HG02852 (cell line): Measurements from ENCODE around the gene SLPI.

Source experiments
- ATAC-seq: cut with Tn5 transposase; IDR thresholded peaks from one replicate; pipeline ENCODE4 v1.9.1; 2021; ENCODE audit warnings: mild to moderate bottlenecking, moderate library complexity; ENCODE audit not compliant: unreplicated experiment

SLPI gene

GRCh38 chr20:45279992-45280391 lies 25.6 kb upstream of the SLPI start:
- ATAC-seq: no peak

- no peak for ATAC-seq
Measured at GRCh38 chr20:45275338-45275737, 21.0 kb upstream of the SLPI start.

- no peak for ATAC-seq
Measured at GRCh38 chr20:45269754-45270270, 15.4 kb upstream of the SLPI start.

- ATAC-seq: no peak
Measured at GRCh38 chr20:45269056-45269455, 14.7 kb upstream of the SLPI start.

- no peak for ATAC-seq
Measured at GRCh38 chr20:45268531-45268930, 14.2 kb upstream of the SLPI start.

- no peak for ATAC-seq
Measured at GRCh38 chr20:45266977-45267376, 12.6 kb upstream of the SLPI start.

GRCh38 chr20:45263556-45264266 lies 9.3 kb upstream of the SLPI start:
- no peak for ATAC-seq

- no peak for ATAC-seq
Measured at GRCh38 chr20:45258664-45259063, 4.3 kb upstream of the SLPI start.

GRCh38 chr20:45258259-45258658 lies 3.9 kb upstream of the SLPI start:
- no peak for ATAC-seq

- ATAC-seq: no peak
Measured at GRCh38 chr20:45257711-45258110, 3.3 kb upstream of the SLPI start.

- no peak for ATAC-seq
Measured at GRCh38 chr20:45257161-45257560, 2.8 kb upstream of the SLPI start.

- ATAC-seq: no peak
Measured at GRCh38 chr20:45253261-45253660, 1.1 kb downstream of the SLPI start.

GRCh38 chr20:45251884-45252560 lies 2.3 kb downstream of the SLPI start:
- no peak for ATAC-seq

- no peak for ATAC-seq
Measured at GRCh38 chr20:45248609-45249008, 5.8 kb downstream of the SLPI start.

GRCh38 chr20:45247865-45248264 lies 6.5 kb downstream of the SLPI start:
- no peak for ATAC-seq

- no peak for ATAC-seq
Measured at GRCh38 chr20:45246109-45246508, 8.3 kb downstream of the SLPI start.

- ATAC-seq: no peak
Measured at GRCh38 chr20:45238139-45238538, 16.2 kb downstream of the SLPI start.

- no peak for ATAC-seq
Measured at GRCh38 chr20:45235995-45236394, 18.4 kb downstream of the SLPI start.

GRCh38 chr20:45230631-45231030 lies 23.7 kb downstream of the SLPI start:
- no peak for ATAC-seq

GRCh38 chr20:45229264-45230056 lies 24.9 kb downstream of the SLPI start:
- no peak for ATAC-seq

- ATAC-seq: no peak
Measured at GRCh38 chr20:45226287-45226686, 28.1 kb downstream of the SLPI start.

GRCh38 chr20:45223136-45223535 lies 31.2 kb downstream of the SLPI start:
- no peak for ATAC-seq
